Measurements from ENCODE around the gene ZP3.
"Not testable (repeated sequence)": the region's sequence is repeated elsewhere in the genome, so short reads cannot be mapped to it uniquely, and the experiment has no call there.

The ZP3 gene

GRCh38 chr7:76405738-76406137 is 19.0 kb upstream of the ZP3 start:
- no peak for DNase-seq (ENCODE audit: low spot score)
- in situ Hi-C loops (cut with MboI; ENCODE audit: low sequenced_read_pairs, unreplicated experiment) = no loop called here
- no peak for TF ChIP-seq CTCF (IDR thresholded peaks at IDR 0.05; ENCODE audit: borderline replicate concordance, control extremely low read depth, extremely low read depth, insufficient read depth, missing control alignments)

DNA sequence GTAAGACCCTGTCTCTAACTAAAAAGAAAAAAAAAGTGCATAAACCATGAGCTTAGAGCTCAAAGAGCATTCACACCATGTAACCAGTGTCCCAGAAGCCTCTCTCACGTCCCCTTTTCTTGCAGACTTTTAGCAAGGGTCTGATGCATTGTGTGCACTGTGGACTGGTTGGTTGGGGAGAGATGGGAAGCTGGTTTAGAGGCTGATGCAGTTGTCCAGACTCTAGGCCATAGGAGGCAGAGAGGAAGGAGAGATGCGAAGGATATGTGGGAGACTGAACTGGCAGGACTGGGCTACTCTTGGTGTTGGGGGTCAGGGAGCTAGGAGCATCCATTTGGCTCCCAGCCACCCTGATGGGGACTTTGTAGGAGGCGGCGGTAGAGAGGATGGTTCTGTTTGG is 17.0 kb upstream of the ZP3 start:
- TF ChIP-seq CTCF (IDR thresholded peaks at IDR 0.05; ENCODE audit: borderline replicate concordance, control extremely low read depth, extremely low read depth, insufficient read depth, missing control alignments) = no peak
- no peak for DNase-seq (ENCODE audit: low spot score)
- in situ Hi-C loops (cut with MboI; ENCODE audit: low sequenced_read_pairs, unreplicated experiment) = no loop called here

DNA sequence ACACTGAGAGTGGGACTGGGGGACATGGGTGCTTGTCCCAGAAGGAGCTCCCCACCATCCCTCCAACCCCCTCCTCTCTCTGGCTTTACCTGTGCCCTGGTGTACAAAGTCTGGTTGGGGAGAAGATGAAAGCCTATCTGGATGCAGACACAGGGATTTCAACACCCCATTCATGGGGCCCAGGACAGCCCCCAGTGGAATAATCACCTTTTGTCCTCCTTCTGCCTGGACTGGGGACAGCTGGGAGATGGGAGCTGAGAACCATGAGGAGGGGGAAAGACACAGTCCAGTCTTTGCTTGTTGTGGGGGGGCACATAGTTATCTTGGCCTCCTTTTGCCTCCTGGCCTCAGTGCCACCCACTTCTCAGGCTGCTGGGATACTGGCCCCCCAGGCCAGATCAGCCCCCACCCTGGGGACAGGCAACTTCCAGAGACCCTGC is 16.6 kb upstream of the ZP3 start:
- in situ Hi-C loops (cut with MboI; ENCODE audit: low sequenced_read_pairs, unreplicated experiment) = no loop called here
- DNase-seq (ENCODE audit: low spot score) = no peak
- TF ChIP-seq CTCF (IDR thresholded peaks at IDR 0.05; ENCODE audit: borderline replicate concordance, control extremely low read depth, extremely low read depth, insufficient read depth, missing control alignments) = no peak

DNA sequence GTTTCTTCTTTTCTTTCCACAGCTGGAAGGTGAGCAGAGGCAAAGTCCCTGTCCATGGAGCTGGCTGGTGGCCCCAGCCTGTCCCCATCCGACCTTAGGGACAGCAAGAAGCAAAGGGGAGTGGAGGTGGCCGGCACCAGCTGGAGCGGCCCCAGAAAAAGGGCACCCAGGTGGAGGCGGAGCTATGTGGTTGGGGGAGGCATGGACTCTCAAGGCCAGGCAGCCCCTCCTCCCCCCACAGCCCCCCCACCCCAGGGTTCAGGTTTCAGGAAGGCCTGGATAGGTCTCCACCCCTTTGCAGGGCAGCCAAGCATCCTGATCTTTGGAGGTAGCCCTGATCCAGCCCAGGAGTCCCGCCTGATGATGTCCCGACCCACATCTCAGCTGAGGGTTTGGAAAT is 15.2 kb upstream of the ZP3 start, which contains the start of gene SSC4D:
Gene SSC4D, minus strand, starts transcription at position 161 of the 400 bp plus-strand sequence. CDS start 5,258 bp downstream, outside the sequence.
- in situ Hi-C loops (cut with MboI; ENCODE audit: low sequenced_read_pairs, unreplicated experiment) = no loop called here
- no peak for TF ChIP-seq CTCF (IDR thresholded peaks at IDR 0.05; ENCODE audit: borderline replicate concordance, control extremely low read depth, extremely low read depth, insufficient read depth, missing control alignments)
- no peak for DNase-seq (ENCODE audit: low spot score)

- in situ Hi-C loops (cut with MboI; ENCODE audit: low sequenced_read_pairs, unreplicated experiment) = no loop called here
- no peak for TF ChIP-seq CTCF (IDR thresholded peaks at IDR 0.05; ENCODE audit: borderline replicate concordance, control extremely low read depth, extremely low read depth, insufficient read depth, missing control alignments)
- no peak for DNase-seq (ENCODE audit: low spot score)
Measured at GRCh38 chr7:76411626-76412025, 13.1 kb upstream of the ZP3 start.

- in situ Hi-C loops (cut with MboI; ENCODE audit: low sequenced_read_pairs, unreplicated experiment) = no loop called here
- TF ChIP-seq CTCF (IDR thresholded peaks at IDR 0.05; ENCODE audit: borderline replicate concordance, control extremely low read depth, extremely low read depth, insufficient read depth, missing control alignments) = no peak
- no peak for DNase-seq (ENCODE audit: low spot score)
Measured at GRCh38 chr7:76412249-76412648, 12.5 kb upstream of the ZP3 start.

- in situ Hi-C loops (cut with MboI; ENCODE audit: low sequenced_read_pairs, unreplicated experiment); DNase-seq (ENCODE audit: low spot score): not testable (repeated sequence)
Measured at GRCh38 chr7:76417654-76418310, 7.0 kb upstream of the ZP3 start.

DNA sequence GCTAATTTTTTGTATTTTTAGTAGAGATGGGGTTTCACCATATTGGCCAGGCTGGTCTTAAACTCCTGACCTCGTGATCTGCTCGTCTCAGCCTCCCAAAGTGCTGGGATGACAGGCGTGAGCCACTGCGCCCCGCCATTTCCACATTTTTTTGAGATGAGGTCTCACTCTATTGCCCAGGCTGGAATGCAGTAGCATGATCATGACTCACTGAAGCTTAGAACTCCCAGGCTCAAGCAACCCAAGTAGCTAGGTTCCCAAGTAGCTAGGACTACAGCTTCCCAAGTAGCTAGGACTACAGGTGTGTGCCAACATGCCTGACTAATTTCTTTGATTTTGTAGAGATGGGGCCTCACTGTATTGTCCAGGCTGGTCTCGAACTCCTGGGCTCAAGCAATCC is 3.7 kb upstream of the ZP3 start:
- in situ Hi-C loops (cut with MboI; ENCODE audit: low sequenced_read_pairs, unreplicated experiment); DNase-seq (ENCODE audit: low spot score): not testable (repeated sequence)

All from GM13976 (cell line).